Right renal cortex interstitium (tissue), 3 donors: ENCODE measurements around the gene USH2A. TPM values are rescaled to one million over a fixed set of nuclear protein-coding genes. Genes with fewer than 3 reads are reported as not detected.

ENCODE experiments used
- DNase-seq, 3 donors: peaks; one replicate each; pipeline ENCODE4 v3.0.0-alpha.2; 2013; ENCODE audit warnings: low read depth in 3 of 3, low spot score in 2 of 3
- polyA plus RNA-seq, 3 donors: library from polyadenylated mRNA; unstranded; fragments of 120-200 nt; gene quantifications; one replicate each; pipeline ENCODE4 v1.2.1, GENCODE V29; 2013; ENCODE audit not compliant: insufficient read length in 3 of 3

Gene USH2A
- polyA plus RNA-seq, 3 donors, result 0.22 to 0.53 (median 0.33) TPM

- no peak for DNase-seq
These were observed 758.0 kb downstream of the USH2A start for GRCh38 chr1:215665215-215665614.

GRCh38 chr1:215661033-215661432, 762.2 kb downstream of the USH2A start:
- DNase-seq, result no peak

- DNase-seq, result no peak
These were observed 763.0 kb downstream of the USH2A start for GRCh38 chr1:215660259-215660658.

- no peak for DNase-seq
These were observed 766.2 kb downstream of the USH2A start for GRCh38 chr1:215657047-215657446.

GRCh38 chr1:215652371-215652770, 770.9 kb downstream of the USH2A start:
- no peak for DNase-seq

- no peak for DNase-seq
These were observed 771.4 kb downstream of the USH2A start for GRCh38 chr1:215651867-215652266.

GRCh38 chr1:215650446-215651149, 772.6 kb downstream of the USH2A start:
- no peak for DNase-seq

- no peak for DNase-seq
These were observed 774.3 kb downstream of the USH2A start for GRCh38 chr1:215648957-215649356.

GRCh38 chr1:215647738-215648137, 775.5 kb downstream of the USH2A start:
- no peak for DNase-seq

GRCh38 chr1:215645861-215646260, 777.4 kb downstream of the USH2A start:
- DNase-seq, result no peak

GRCh38 chr1:215645182-215645581, 778.1 kb downstream of the USH2A start:
- no peak for DNase-seq

- DNase-seq, result no peak
These were observed 779.5 kb downstream of the USH2A start for GRCh38 chr1:215643592-215644321.

GRCh38 chr1:215640429-215641148, 782.7 kb downstream of the USH2A start:
- DNase-seq, result no peak

GRCh38 chr1:215637041-215637573, 786.1 kb downstream of the USH2A start:
- DNase-seq, result no peak

GRCh38 chr1:215636258-215636965, 786.8 kb downstream of the USH2A start:
- no peak for DNase-seq

GRCh38 chr1:215635827-215636226, 787.4 kb downstream of the USH2A start:
- no peak for DNase-seq

GRCh38 chr1:215631489-215631888, 791.8 kb downstream of the USH2A start:
- no peak for DNase-seq

- DNase-seq, result peak in 1 of 3 donors; percentile 15
These were observed 792.2 kb downstream of the USH2A start for GRCh38 chr1:215631040-215631439.

GRCh38 chr1:215625949-215626348, 797.3 kb downstream of the USH2A start:
- no peak for DNase-seq

- DNase-seq, result no peak
These were observed 800.1 kb downstream of the USH2A start for GRCh38 chr1:215623162-215623561.

GRCh38 chr1:215617979-215618378, 805.3 kb downstream of the USH2A start:
- DNase-seq, result no peak
